GM12874 (cell line): ENCODE measurements around the gene CYP8B1.
A peak's percentile ranks its signal among the peaks of the same experiment; 100 is the strongest.

ENCODE experiments used
- TF ChIP-seq, protein P1 (sequence below): IDR thresholded peaks from 2 replicates; pipeline ENCODE4 v1.5.1; 2011; ENCODE audit warnings: low read depth, mild to moderate bottlenecking, control low read depth, low read length, moderate library complexity; ENCODE audit not compliant: insufficient read depth

CYP8B1 gene

DNA sequence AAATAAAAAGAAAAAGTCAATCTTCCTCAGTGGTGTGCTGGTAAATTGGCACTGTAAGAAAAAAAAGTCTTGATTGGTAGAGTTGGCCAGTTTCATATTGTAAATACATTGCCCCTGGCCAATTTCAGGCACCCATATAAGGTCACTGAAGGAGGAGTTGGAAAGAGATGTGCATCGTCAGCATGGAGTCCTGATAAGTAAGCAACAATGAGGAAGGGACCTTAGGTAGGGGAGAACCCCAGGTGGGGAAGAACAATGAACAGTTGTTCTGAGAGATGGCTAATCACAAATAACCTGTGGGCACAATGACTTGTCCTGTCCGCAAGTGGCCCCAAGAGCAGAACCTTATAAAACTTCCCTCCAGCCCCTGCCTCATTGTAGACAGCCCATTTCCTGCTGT, 8.6 kb upstream of the CYP8B1 start:
- TF ChIP-seq, protein P1, sequence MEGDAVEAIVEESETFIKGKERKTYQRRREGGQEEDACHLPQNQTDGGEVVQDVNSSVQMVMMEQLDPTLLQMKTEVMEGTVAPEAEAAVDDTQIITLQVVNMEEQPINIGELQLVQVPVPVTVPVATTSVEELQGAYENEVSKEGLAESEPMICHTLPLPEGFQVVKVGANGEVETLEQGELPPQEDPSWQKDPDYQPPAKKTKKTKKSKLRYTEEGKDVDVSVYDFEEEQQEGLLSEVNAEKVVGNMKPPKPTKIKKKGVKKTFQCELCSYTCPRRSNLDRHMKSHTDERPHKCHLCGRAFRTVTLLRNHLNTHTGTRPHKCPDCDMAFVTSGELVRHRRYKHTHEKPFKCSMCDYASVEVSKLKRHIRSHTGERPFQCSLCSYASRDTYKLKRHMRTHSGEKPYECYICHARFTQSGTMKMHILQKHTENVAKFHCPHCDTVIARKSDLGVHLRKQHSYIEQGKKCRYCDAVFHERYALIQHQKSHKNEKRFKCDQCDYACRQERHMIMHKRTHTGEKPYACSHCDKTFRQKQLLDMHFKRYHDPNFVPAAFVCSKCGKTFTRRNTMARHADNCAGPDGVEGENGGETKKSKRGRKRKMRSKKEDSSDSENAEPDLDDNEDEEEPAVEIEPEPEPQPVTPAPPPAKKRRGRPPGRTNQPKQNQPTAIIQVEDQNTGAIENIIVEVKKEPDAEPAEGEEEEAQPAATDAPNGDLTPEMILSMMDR: no peak

DNA sequence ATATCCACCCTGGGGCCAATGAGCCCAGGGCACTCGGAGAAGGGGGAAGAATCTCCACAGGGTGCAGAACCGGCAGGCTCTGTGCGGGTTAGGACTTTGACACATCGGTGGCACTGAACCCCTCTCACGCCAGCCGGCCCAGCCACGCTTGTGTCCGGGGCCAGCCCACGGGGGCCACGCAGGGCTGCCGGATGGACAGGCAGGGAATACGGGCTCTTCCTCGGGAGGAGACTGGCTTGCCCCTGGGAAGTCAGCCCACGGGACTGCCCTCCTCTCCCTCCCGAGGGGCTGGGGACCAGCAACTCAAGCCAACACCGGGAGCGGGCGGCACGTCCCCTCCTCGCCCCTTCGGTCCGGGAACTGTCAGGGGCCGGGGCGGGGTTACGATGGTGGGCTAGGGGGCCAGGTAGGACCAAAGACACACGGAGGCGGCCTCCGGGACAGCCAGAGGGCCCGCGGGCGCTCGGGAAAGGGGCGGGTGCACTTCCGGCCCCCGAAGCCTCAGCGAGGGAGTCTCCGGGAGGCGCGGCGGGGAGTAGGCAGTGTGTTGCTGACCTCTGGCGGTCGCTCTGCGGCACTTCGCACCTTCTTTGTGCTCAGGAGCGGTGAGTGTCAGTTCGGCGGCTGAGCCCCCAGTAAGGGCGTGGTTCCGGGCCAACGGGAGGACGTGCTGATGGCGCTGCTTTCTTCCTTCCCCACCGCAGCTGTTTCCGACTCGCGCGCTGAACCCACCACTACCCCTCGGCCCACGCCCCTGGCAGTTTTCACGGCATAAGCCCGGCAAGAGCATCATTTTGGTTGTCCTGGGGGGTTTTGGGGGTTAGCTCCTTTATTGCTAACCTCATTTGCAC, 5.1 kb upstream of the CYP8B1 start:
- TF ChIP-seq, protein P1: peak; percentile 96

DNA sequence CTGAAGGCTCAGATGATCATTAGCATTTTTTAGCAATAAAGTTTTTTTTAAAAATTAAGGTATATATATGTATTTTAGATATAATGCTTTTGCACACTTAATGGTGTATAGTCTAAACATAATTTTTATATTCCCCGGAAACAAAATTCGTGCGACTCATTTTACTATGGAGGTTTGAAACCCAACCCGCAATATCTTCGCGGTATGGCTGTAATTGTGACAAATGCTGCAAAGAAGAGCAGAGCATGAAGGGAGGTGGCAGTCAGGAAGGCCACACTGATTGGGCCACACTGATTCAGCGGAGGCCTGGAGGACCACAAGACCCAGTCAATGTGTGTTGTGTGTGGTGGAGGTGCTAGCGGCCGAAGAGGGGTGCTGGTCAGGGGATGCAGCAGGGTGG, 4.5 kb upstream of the CYP8B1 start:
- TF ChIP-seq, protein P1: no peak

DNA sequence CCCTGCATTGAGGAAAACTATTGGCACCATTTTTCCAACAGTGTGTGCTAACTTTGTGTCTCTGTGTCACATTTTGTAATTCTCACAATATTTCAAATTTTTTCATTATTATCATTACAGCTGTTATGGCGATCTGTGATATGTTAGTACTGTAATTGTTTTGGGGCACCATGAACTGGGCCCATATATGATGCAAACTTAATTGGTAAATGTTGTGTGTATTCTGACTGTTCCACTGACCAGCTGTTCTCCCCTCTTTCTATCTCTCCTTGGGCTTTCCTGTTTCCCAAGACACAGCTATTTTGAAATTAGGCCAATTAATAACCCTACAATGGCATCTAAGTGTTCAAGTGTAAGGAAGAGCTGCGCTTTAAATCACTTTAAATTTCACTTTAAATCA, 2.2 kb upstream of the CYP8B1 start:
- TF ChIP-seq, protein P1: no peak

DNA sequence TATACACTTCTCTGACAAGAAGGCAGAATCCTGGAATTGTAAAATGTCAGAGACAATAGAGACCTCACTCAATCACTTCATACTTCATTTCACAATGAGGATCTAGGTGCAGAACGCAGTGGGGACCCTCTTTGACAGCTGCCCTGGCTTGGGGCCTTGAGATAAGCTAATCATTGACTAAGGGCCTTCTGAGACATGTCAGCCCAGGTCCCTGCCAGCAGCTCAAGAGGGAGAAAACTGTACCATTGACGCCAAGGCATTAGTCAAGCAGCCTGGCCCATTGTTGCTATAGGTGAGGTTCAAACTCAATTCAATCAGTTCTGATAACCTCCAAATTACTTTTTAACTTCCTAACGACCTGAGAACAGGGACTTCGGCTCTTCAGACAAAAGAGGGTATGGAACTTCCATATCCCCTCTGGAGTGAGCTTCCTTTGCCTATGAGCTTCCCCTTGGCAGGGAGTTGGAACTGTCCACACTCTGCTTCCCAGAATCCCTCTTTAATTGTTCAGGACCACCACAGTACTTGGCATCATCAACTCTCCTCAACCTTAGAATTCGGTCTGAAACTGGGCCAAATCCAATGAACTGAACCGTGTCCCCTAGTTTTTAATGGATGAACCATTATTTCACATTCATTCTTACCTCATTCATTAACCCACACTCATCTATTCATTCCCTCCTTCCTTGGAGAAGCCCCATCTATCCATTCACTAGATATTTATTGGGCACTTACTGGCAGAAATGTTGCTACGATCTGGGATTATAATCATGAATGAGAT, 1.5 kb upstream of the CYP8B1 start:
- TF ChIP-seq, protein P1: no peak

DNA sequence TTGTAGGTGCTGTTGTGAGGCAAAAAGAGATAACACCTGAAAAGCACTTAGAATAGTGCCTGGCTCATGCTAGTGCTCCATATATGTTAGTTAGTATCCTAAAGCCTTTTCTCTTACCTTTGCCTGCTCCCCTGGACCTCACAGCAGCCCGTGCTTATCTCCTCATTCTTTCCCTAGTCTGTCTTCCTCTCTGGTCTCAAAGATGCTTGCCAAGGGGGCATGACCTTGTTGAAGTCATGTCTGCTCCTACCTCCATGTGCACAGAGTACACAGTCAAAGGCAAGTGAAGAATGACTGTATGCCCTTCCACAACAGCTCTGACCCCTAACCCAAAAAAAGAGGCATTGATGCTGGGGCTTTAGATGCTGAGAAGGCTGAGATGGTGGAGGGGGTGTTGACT, 722 bp upstream of the CYP8B1 start:
- TF ChIP-seq, protein P1: no peak

DNA sequence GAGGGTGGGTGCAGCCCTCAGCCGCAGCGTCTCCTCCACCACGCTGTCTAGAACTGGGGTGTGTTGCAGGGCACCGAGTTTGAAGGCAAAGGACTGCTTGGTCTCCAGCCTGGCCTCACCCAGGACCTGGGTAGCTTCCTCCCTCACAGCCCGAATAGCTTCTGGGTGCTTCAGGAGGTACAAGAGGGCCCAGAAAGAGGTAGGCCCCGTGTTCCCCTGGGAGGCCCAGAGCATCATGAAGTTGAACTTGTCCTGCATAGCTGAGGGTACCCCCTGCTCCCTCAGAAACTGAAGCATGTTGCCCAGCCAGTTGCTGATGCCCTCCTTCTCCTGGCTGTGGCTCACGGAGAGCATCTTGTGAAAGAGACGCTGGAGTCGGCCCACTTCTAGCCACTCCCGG, 930 bp downstream of the CYP8B1 start:
- TF ChIP-seq, protein P1: no peak
